ENCODE results near the gene CWC27. TPM values are rescaled to one million over a fixed set of nuclear protein-coding genes. Genes with fewer than 3 reads are reported as not detected.

The CWC27 gene
- total RNA-seq, 1 experiment from 2014 or later = 27.7 TPM

- no peaks in the 10 kb centered on the region for H3K9me3 ChIP-seq (replicated peaks)
- no peaks in the 10 kb centered on the region for H3K27me3 ChIP-seq (replicated peaks)
- H3K4me3 ChIP-seq = no peak overlapping the region
- H3K27ac ChIP-seq = no peak overlapping the region
- no peak for DNase-seq (ENCODE audit: low read depth in 1 of 2, low spot score in 2 of 2)
- no peaks in the 10 kb centered on the region for H3K36me3 ChIP-seq
- H3K4me1 ChIP-seq (replicated peaks) = peaks cover 12% of the 10 kb centered on the region
Measured at GRCh38 chr5:65061974-65062353, 293.2 kb downstream of the CWC27 start.

- Histone ChIP-seq H3K36me3 (no peaks in the 10 kb centered on the region), H3K4me3 (no peak overlapping the region), H3K27ac (peak overlapping the region; percentile 50), H3K27me3 (replicated peaks) (no peaks in the 10 kb centered on the region), H3K4me1 (replicated peaks) (peaks cover 12% of the 10 kb centered on the region), H3K9me3 (replicated peaks) (no peaks in the 10 kb centered on the region)
- peak; percentile 57 to 60 for DNase-seq (ENCODE audit: low read depth in 1 of 2, low spot score in 2 of 2)
Measured at GRCh38 chr5:65062469-65063083, 293.8 kb downstream of the CWC27 start.

- H3K4me1 ChIP-seq (replicated peaks) = peaks cover 12% of the 10 kb centered on the region
- H3K4me3 ChIP-seq = no peak overlapping the region
- no peaks in the 10 kb centered on the region for H3K9me3 ChIP-seq (replicated peaks)
- no peaks in the 10 kb centered on the region for H3K27me3 ChIP-seq (replicated peaks)
- DNase-seq (ENCODE audit: low read depth in 1 of 2, low spot score in 2 of 2) = no peak
- H3K36me3 ChIP-seq = no peaks in the 10 kb centered on the region
- no peak overlapping the region for H3K27ac ChIP-seq
Measured at GRCh38 chr5:65065001-65065511, 296.3 kb downstream of the CWC27 start.

- no peak for DNase-seq (ENCODE audit: low read depth in 1 of 2, low spot score in 2 of 2)
- no peak overlapping the region for H3K27ac ChIP-seq
- no peaks in the 10 kb centered on the region for H3K27me3 ChIP-seq (replicated peaks)
- no peaks in the 10 kb centered on the region for H3K36me3 ChIP-seq
- no peak overlapping the region for H3K4me3 ChIP-seq
- no peaks in the 10 kb centered on the region for H3K9me3 ChIP-seq (replicated peaks)
- H3K4me1 ChIP-seq (replicated peaks) = peaks cover 12% of the 10 kb centered on the region
Measured at GRCh38 chr5:65066387-65067146, 297.8 kb downstream of the CWC27 start.

GRCh38 chr5:65067147-65067506 lies 298.4 kb downstream of the CWC27 start:
- no peaks in the 10 kb centered on the region for H3K27me3 ChIP-seq (replicated peaks)
- no peak overlapping the region for H3K27ac ChIP-seq
- no peaks in the 10 kb centered on the region for H3K9me3 ChIP-seq (replicated peaks)
- H3K4me1 ChIP-seq (replicated peaks) = peaks cover 11% of the 10 kb centered on the region
- no peaks in the 10 kb centered on the region for H3K36me3 ChIP-seq
- H3K4me3 ChIP-seq = no peak overlapping the region
- DNase-seq (ENCODE audit: low read depth in 1 of 2, low spot score in 2 of 2) = no peak

Other genes with a start within 250 kb of the CWC27 start
- not detected in 2 replicates for gene SHISAL2B, start 78.4 kb upstream of the CWC27 start, total RNA-seq (2014; rRNA removed; shearing (Covaris generic))
- gene SREK1IP1, start 239 bp upstream of the CWC27 start, total RNA-seq (2014; rRNA removed; shearing (Covaris generic)) = 7.4 and 9.2 TPM in 2 replicates